ENCODE measurements around the gene DOK7.
"Not testable (repeated sequence)": the region's sequence is repeated elsewhere in the genome, so short reads cannot be mapped to it uniquely, and the experiment has no call there.

DOK7 gene

GRCh38 chr4:3524349-3524748, 61.2 kb downstream of the DOK7 start:
- DNase-seq, result no peak

DNA sequence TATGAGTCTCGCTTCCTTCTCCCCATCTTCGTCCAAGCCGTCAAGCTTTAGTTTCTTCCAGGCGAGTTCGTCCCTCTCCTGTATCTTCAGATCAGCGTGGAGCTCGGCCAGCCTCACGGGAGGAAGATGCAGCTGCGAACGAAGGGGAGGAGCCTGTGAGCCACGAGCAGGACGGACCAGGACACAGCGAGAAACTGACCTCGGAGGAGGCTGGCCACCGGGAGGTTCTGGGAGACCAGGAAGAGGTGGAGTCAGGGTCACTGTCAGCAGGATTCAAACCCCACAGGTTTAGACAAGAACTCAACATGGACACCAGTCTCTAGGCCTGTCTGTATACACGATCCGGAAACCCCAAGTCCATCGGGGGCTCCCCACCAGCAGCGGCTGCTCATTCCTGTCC, 61.8 kb downstream of the DOK7 start:
- no peak for DNase-seq

GRCh38 chr4:3525532-3526430, 62.7 kb downstream of the DOK7 start:
- DNase-seq, result no peak

DNA sequence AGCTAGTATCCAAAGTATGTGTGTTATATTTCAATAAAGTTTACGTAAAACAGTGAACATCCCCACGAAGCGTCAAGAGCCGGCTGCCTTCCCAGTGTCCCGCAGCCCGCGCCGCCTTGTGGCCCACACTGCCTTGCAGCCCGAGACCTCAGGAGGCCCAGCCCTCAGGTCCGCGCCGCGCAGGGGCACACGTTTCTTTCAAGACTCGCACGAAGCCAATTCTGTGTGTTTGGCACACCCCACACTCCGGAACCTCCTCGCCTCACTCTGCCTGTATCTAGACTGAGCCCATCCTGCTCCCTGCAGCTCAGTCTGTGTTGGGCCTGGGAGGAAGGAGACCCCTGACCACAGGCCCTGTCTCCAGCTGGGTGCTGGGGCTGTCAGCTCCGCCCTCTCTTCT, 63.4 kb downstream of the DOK7 start:
- no peak for DNase-seq

- DNase-seq, result peak; percentile 45
Measured at GRCh38 chr4:3527101-3527913, 64.2 kb downstream of the DOK7 start.

- DNase-seq, result no peak
Measured at GRCh38 chr4:3527914-3528876, 65.1 kb downstream of the DOK7 start.

DNA sequence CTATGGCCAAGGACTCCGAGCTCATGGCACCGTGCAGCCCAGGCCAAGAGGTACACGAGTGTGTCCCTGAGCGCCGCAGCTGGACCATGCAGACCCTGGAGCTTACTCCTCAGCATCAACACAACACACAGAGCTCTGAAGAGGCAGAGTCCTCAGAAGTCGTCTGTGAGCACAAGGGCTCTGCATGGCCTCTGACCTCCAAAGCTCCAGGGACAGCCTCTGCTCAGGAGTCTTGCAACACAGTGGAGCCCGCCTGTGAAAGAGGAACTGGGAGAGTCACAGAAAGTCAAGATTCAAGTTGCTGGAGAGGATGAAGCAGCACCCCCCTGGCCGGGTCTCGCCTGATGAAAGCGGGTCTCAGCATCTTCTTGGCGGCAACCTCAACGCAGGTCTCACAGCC, 66.3 kb downstream of the DOK7 start:
- peak; percentile 44 for DNase-seq

DNA sequence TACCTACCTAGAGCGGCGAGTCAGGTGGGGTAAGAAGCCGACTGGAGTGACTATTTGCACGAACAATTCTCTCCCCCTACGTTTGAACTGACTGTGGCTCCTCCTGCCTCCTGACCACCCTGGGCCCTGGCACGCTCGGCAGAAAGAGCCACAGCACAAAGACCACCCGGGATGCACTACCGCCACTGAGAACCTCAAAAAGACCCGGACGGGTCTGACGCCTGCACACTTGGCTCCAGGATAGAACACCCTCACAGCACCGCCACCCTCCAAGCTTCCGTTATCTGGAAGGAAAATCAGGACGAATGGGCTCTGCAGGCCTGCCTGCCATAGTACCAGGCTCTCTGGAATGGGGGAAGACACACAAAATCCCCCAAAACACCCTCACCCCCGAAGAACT, 66.9 kb downstream of the DOK7 start:
- DNase-seq, result no peak

DNA sequence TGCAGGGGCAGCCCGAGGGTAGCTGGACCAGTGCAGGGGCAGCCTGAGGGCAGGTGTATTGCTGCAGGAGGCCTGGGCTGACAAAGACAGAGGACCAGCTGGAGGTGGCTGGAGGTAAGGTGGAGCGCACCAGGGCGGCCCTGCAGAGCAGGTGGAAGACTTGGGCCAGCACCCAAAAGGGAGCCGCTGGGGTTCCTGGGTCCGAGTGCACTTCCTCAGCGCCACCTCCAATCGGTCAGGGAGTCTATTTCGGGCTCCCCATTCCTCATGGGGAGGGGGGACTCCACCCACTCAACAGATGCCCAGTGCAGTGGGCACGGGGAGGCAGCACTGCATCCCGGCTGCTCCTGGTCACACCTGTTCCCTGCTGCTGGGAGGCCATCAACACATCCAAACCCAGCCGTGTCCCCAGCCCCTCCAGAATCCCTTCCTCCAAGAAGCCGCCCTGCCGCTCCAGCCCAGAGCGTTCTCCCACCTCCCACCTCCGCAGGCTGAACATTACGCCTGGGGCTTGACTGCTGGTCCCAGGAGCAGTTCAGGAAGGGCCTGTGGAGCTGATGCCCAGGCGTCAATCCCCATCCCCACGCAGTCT, 67.7 kb downstream of the DOK7 start:
- peak; percentile 50 for DNase-seq

GRCh38 chr4:3531318-3531878, 68.3 kb downstream of the DOK7 start:
- DNase-seq, result no peak

GRCh38 chr4:3531879-3532750, 69.0 kb downstream of the DOK7 start, which contains the start of gene LRPAP1:
Gene LRPAP1 (minus strand): TSS chr4:3532422. CDS start chr4:3532412, 10 bp downstream.
- peak; percentile 98 for DNase-seq

DNA sequence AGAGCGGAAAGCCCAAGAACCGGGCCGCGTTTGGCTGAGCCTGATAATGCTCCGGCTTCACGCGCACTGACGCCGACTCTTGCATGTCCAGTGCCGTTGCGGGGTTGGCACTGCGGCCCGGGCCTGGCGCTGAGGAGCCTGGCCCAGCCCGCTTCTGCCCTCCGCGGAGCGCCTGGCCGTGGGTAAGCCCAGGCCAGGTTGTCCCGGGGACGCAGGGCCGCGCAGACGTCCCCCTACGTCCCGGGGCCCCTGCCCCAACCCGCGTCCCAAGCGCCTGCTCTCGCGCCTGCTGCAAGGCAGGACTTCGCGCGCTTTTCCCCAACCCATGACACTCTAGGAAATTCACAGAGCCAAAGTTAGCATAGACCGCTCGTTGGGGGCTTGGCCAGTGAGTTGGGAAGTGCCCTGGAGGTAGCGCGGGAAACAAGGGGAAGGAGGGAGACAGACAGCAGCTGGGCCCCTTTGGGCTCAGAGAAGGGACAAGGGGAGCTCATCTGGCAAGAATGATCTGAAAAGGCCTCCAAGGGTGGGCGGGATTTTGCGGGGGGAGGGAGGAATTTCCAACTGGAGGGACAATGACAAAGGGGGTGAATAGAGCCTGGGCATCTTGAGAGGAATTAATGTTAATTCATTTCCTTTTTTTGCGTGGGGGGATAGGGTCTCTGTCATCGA, 69.8 kb downstream of the DOK7 start:
- peak; percentile 58 for DNase-seq

- no peak for DNase-seq
Measured at GRCh38 chr4:3533423-3533820, 70.3 kb downstream of the DOK7 start.

DNA sequence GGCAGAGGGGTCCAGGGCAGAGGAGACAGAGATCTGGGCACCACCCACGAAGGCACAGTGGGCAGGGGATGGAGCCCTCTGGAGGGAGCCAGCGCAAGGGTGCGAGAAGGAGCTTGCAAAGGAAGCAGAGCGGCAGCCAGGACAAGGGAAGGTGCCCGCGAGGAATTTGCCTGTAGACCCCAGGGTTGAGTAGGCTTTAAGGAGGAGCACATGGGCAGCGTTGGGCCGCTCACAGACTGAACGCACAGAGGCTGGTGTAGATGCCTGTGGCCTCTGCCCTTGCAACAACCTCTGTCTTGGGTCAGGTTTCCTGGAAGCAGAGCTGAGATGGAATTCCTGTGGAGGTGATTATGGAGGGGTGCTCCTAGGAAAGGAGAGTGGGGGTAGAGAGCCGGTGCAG, 72.7 kb downstream of the DOK7 start:
- DNase-seq, result not testable (repeated sequence)

GRCh38 chr4:3538906-3539305, 75.8 kb downstream of the DOK7 start:
- not testable (repeated sequence) for DNase-seq

GRCh38 chr4:3543415-3543814, 80.3 kb downstream of the DOK7 start:
- not testable (repeated sequence) for DNase-seq

All from islet precursor cell (in vitro differentiated cells).